ENCODE results near the gene PLD4. TPM values are rescaled to one million over a fixed set of nuclear protein-coding genes. Genes with fewer than 3 reads are reported as not detected.

Gene PLD4
- total and polyA plus RNA-seq, 2 donors (not counting 1 experiment from before 2014, with no cell fraction given) = 0.17 TPM; not detected in 1

DNA sequence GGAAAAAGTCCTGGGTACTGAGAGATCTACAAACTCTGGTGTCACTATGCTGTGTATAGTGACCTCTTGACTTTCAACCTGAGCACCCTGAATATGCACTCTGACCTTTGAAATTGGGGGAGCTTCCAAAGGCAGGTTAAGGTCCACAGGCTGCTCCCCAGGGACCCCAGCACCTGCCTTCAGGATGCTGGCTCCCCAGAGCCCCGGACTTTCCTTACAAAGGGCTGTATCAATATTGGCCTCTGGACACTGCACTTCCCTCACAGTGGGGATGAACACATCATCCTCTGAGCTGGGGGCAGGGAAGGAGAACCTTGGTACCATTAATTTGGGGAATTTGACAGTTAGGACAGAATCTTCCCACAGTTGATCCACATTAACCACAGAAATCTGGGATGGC is 14.3 kb downstream of the PLD4 start:
- peaks cover 18% of the 10 kb centered on the region for H3K27me3 ChIP-seq (ENCODE audit: control insufficient read depth, insufficient read depth, low read length)
- H3K4me1 ChIP-seq (ENCODE audit: control insufficient read depth, extremely low read depth, insufficient read depth, low read length) = no peaks in the 10 kb centered on the region
- DNase-seq (ENCODE audit: low read depth in 2 of 2) = no peak
- no peaks in the 10 kb centered on the region for H3K79me2 ChIP-seq (ENCODE audit: control insufficient read depth, insufficient read depth, low read length)
- H4K20me1 ChIP-seq (ENCODE audit: control insufficient read depth, extremely low read depth, insufficient read depth, low read length) = no peaks in the 10 kb centered on the region
- H3K27ac ChIP-seq (ENCODE audit: insufficient read depth, low read length) = no peak overlapping the region
- no peak overlapping the region for H3K4me3 ChIP-seq (replicated peaks in 1 of 4; ENCODE audit: control extremely low read depth in 1 of 4, insufficient read depth in 1 of 4, low read depth in 3 of 4, low read length in 4 of 4)
- no peaks in the 10 kb centered on the region for H3K36me3 ChIP-seq (ENCODE audit: control insufficient read depth, insufficient read depth, low read length)
- H3K9ac ChIP-seq (ENCODE audit: insufficient read depth, low read length) = no peak overlapping the region
- no peak overlapping the region for H2AFZ ChIP-seq (ENCODE audit: low read length)
- TF ChIP-seq EZH2 (IDR thresholded peaks at IDR 0.05; ENCODE audit: low read length, missing control alignments) = no peak
- TF ChIP-seq, protein P1, sequence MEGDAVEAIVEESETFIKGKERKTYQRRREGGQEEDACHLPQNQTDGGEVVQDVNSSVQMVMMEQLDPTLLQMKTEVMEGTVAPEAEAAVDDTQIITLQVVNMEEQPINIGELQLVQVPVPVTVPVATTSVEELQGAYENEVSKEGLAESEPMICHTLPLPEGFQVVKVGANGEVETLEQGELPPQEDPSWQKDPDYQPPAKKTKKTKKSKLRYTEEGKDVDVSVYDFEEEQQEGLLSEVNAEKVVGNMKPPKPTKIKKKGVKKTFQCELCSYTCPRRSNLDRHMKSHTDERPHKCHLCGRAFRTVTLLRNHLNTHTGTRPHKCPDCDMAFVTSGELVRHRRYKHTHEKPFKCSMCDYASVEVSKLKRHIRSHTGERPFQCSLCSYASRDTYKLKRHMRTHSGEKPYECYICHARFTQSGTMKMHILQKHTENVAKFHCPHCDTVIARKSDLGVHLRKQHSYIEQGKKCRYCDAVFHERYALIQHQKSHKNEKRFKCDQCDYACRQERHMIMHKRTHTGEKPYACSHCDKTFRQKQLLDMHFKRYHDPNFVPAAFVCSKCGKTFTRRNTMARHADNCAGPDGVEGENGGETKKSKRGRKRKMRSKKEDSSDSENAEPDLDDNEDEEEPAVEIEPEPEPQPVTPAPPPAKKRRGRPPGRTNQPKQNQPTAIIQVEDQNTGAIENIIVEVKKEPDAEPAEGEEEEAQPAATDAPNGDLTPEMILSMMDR (conservative IDR thresholded peaks at IDR 0.05 in 1 of 2, IDR thresholded peaks at IDR 0.05 in 1 of 2; ENCODE audit: low read depth in 1 of 2, low read length in 2 of 2) = no peak
- H3K9me3 ChIP-seq (ENCODE audit: control insufficient read depth, insufficient read depth, low read depth, low read length) = no peaks in the 10 kb centered on the region
- no peak overlapping the region for H3K4me2 ChIP-seq (ENCODE audit: extremely low read depth, insufficient read depth, low read length)

DNA sequence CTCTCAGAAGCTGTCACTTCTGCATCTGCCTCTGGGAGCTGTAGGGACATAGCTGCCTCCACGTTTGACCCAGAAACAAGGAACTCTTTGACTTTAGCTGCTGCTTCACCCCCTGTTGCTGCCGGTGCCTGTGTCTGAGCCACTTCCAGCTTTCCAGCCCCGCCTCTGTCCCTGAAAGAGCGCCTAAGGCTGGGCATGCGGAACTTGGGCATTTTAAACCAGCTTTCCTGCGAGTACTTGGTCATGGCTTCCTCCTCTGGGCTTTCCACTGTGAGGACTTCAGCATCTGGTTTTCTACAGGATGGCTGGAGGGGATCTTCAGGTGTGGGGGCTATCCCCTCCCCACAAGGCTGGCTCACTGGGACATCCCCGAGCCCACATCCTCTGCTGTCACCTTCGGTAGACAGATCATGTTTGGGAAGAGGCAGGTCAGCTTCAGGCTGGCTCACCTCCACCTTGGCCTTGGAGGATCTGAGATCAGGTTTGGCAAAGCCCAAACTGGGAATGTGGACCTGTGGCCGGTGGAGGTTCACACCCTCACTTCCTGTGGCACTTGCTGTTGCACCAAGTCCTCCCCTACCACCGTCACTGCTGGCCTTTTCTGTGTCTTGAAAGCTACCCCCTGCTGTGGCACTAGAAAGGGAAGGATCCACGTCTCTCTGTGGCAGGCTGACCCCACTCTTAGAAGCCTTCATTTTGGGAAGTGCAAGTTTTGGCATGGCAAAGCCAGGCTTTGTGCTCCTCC is 15.2 kb downstream of the PLD4 start:
- no peak overlapping the region for H3K9ac ChIP-seq (ENCODE audit: insufficient read depth, low read length)
- peaks cover 14% of the 10 kb centered on the region for H3K27me3 ChIP-seq (ENCODE audit: control insufficient read depth, insufficient read depth, low read length)
- no peaks in the 10 kb centered on the region for H3K79me2 ChIP-seq (ENCODE audit: control insufficient read depth, insufficient read depth, low read length)
- no peaks in the 10 kb centered on the region for H3K36me3 ChIP-seq (ENCODE audit: control insufficient read depth, insufficient read depth, low read length)
- no peaks in the 10 kb centered on the region for H3K9me3 ChIP-seq (ENCODE audit: control insufficient read depth, insufficient read depth, low read depth, low read length)
- no peak overlapping the region for H2AFZ ChIP-seq (ENCODE audit: low read length)
- no peak overlapping the region for H3K27ac ChIP-seq (ENCODE audit: insufficient read depth, low read length)
- no peaks in the 10 kb centered on the region for H4K20me1 ChIP-seq (ENCODE audit: control insufficient read depth, extremely low read depth, insufficient read depth, low read length)
- no peaks in the 10 kb centered on the region for H3K4me1 ChIP-seq (ENCODE audit: control insufficient read depth, extremely low read depth, insufficient read depth, low read length)
- no peak overlapping the region for H3K4me3 ChIP-seq (replicated peaks in 1 of 4; ENCODE audit: control extremely low read depth in 1 of 4, insufficient read depth in 1 of 4, low read depth in 3 of 4, low read length in 4 of 4)
- H3K4me2 ChIP-seq (ENCODE audit: extremely low read depth, insufficient read depth, low read length) = no peak overlapping the region
- DNase-seq (ENCODE audit: low read depth in 2 of 2) = no peak
- TF ChIP-seq, protein P1 (conservative IDR thresholded peaks at IDR 0.05 in 1 of 2, IDR thresholded peaks at IDR 0.05 in 1 of 2; ENCODE audit: low read depth in 1 of 2, low read length in 2 of 2) = no peak
- no peak for TF ChIP-seq EZH2 (IDR thresholded peaks at IDR 0.05; ENCODE audit: low read length, missing control alignments)

DNA sequence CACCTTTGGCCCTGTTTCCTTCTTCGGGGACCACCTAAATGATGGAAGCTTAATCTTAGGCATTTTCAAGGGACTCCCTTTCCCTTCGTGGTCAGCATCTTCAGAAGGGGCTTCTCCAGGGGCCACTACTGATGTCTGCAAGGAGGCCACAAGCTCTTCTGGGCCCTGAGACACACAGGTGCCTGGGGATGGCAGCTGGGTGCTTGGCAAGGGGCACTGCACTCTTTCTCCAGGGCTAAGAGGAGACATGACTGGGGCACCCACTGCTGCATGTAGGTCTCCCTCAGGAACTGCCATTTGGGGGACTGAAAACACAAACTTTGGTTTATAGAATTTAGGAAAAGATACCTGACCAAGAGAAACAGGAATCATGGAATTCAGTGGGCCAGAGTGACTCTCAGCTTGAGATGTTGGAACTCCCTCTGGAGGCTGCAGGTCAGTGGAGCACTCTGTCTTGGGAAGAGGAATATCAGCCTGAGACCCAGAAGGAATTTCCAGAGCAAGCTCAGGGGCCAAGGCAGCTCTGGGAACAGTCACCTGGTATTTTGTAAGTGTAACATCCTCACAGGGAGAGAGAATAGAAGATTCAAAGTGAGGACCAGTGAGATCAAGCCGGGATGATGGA is 16.0 kb downstream of the PLD4 start:
- H3K27me3 ChIP-seq (ENCODE audit: control insufficient read depth, insufficient read depth, low read length) = peaks cover 14% of the 10 kb centered on the region
- no peaks in the 10 kb centered on the region for H3K9me3 ChIP-seq (ENCODE audit: control insufficient read depth, insufficient read depth, low read depth, low read length)
- no peaks in the 10 kb centered on the region for H3K4me1 ChIP-seq (ENCODE audit: control insufficient read depth, extremely low read depth, insufficient read depth, low read length)
- H4K20me1 ChIP-seq (ENCODE audit: control insufficient read depth, extremely low read depth, insufficient read depth, low read length) = no peaks in the 10 kb centered on the region
- no peak for TF ChIP-seq EZH2 (IDR thresholded peaks at IDR 0.05; ENCODE audit: low read length, missing control alignments)
- TF ChIP-seq, protein P1 (conservative IDR thresholded peaks at IDR 0.05 in 1 of 2, IDR thresholded peaks at IDR 0.05 in 1 of 2; ENCODE audit: low read depth in 1 of 2, low read length in 2 of 2) = peak in 1 of 2 donors; percentile 9
- no peak overlapping the region for H3K4me3 ChIP-seq (replicated peaks in 1 of 4; ENCODE audit: control extremely low read depth in 1 of 4, insufficient read depth in 1 of 4, low read depth in 3 of 4, low read length in 4 of 4)
- H3K9ac ChIP-seq (ENCODE audit: insufficient read depth, low read length) = no peak overlapping the region
- DNase-seq (ENCODE audit: low read depth in 2 of 2) = no peak
- H3K4me2 ChIP-seq (ENCODE audit: extremely low read depth, insufficient read depth, low read length) = no peak overlapping the region
- no peak overlapping the region for H3K27ac ChIP-seq (ENCODE audit: insufficient read depth, low read length)
- no peaks in the 10 kb centered on the region for H3K79me2 ChIP-seq (ENCODE audit: control insufficient read depth, insufficient read depth, low read length)
- H2AFZ ChIP-seq (ENCODE audit: low read length) = no peak overlapping the region
- no peaks in the 10 kb centered on the region for H3K36me3 ChIP-seq (ENCODE audit: control insufficient read depth, insufficient read depth, low read length)

Data from fibroblast of lung (primary cell).